ENCODE results near the gene SLC27A5.

- TF ChIP-seq CTCF (IDR thresholded peaks at IDR 0.05) (no peak), POLR2A (IDR thresholded peaks at IDR 0.05) (no peak)
Measured at GRCh38 chr19:58450856-58451357, 60.9 kb downstream of the SLC27A5 start.

All from testis (tissue), 2 donors.